ENCODE measurements around the gene TRIM47. TPM values are rescaled to one million over a fixed set of nuclear protein-coding genes. Genes with fewer than 3 reads are reported as not detected.
"Not testable (repeated sequence)": the region's sequence is repeated elsewhere in the genome, so short reads cannot be mapped to it uniquely, and the experiment has no call there.

TRIM47 gene
- total RNA-seq, 4 donors from 2014 or later: 47.4 to 79.0 (median 57.0) TPM

DNA sequence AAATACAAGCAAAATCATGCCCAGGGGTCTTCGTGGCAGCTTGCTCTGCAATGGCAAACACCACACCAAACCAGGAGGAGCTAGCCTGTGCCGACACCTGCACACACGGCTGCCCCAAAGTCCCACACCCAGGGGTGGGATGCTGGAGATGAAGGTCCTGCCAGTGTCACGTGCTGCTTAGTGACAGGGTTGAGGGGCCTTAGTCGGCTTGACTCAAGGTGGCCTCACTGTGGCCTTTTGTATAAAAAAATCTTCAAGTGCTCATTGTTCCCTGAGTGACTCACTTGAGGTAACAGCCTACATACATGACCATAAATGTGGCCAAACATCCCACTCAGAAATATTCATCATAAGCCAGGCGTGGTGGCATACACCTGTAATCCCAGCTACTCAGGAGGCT, 11.1 kb upstream of the TRIM47 start:
- peaks cover 0 to 55% (median 4%) of the 10 kb centered on the region in 3 donors for H3K36me3 ChIP-seq
- H3K27me3 ChIP-seq: no peaks in the 10 kb centered on the region
- DNase-seq (ENCODE audit: low spot score in 2 of 2): no peak
- WGBS, 2 donors: 78 to 79% methylated on average over 6 of the region's 6 CpGs
- TF ChIP-seq, protein P1, sequence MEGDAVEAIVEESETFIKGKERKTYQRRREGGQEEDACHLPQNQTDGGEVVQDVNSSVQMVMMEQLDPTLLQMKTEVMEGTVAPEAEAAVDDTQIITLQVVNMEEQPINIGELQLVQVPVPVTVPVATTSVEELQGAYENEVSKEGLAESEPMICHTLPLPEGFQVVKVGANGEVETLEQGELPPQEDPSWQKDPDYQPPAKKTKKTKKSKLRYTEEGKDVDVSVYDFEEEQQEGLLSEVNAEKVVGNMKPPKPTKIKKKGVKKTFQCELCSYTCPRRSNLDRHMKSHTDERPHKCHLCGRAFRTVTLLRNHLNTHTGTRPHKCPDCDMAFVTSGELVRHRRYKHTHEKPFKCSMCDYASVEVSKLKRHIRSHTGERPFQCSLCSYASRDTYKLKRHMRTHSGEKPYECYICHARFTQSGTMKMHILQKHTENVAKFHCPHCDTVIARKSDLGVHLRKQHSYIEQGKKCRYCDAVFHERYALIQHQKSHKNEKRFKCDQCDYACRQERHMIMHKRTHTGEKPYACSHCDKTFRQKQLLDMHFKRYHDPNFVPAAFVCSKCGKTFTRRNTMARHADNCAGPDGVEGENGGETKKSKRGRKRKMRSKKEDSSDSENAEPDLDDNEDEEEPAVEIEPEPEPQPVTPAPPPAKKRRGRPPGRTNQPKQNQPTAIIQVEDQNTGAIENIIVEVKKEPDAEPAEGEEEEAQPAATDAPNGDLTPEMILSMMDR (IDR thresholded peaks at IDR 0.05): no peak
- TF ChIP-seq POLR2A (IDR thresholded peaks at IDR 0.05): no peak
- TF ChIP-seq EP300 (IDR thresholded peaks at IDR 0.05): no peak
- H3K27ac ChIP-seq: no peak overlapping the region
- H3K4me3 ChIP-seq: no peak overlapping the region
- no peaks in the 10 kb centered on the region for H3K9me3 ChIP-seq
- peaks cover 0 to 27% (median 6%) of the 10 kb centered on the region in 4 donors for H3K4me1 ChIP-seq

DNA sequence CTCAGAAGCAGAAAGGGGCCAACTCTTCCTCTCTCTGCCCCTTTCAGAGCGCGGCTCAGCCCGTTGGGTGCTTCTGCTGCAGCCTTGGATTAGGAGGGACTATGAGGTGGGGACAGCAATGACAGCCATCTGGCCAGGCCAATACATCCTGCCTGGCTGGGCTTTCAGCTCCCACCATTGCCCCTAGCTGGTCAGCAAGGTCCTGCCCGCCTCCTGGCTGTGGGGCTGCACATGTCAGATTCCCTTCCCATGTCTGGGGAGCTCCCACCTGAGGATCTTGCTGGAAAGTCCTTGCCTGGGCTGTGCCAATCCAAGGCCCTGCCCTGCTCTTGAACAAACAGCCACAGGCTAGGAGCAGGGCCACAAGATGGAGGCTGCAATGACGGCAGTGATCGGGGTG, 10.1 kb upstream of the TRIM47 start:
- DNase-seq (ENCODE audit: low spot score in 2 of 2): no peak

DNA sequence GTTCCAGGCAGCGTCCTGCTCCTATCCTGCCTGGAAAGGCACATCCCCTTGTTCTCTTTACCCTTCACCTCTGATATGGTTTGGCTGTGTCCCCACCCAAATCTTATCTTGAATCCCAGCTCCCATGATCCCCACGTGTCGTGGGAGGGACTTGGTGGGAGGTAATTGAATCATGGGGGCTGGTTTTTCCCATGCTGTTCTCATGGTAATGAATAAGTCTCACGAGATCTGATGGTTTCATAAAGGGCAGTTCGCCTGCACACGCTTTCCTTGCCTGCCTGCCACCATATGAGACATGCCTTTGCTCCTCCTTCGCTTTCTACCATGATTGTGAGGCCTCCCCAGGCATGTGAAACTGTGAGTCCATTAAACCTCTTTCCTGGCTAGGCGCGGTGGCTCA, 7.5 kb upstream of the TRIM47 start:
- H3K4me1 ChIP-seq; H3K27me3 ChIP-seq; DNase-seq (ENCODE audit: low spot score in 2 of 2); H3K9me3 ChIP-seq; H3K4me3 ChIP-seq; H3K27ac ChIP-seq: not testable (repeated sequence)
- peaks cover 0 to 36% (median 2%) of the 10 kb centered on the region in 3 donors for H3K36me3 ChIP-seq
- WGBS, 2 donors: 85 to 87% methylated on average over 9 of the region's 9 CpGs

More for the DNA sequence above, 10.1 kb upstream of the TRIM47 start:
- no peaks in the 10 kb centered on the region for H3K27me3 ChIP-seq
- H3K4me3 ChIP-seq: no peak overlapping the region
- TF ChIP-seq POLR2A (IDR thresholded peaks at IDR 0.05): no peak
- TF ChIP-seq EP300 (IDR thresholded peaks at IDR 0.05): no peak
- TF ChIP-seq, protein P1 (IDR thresholded peaks at IDR 0.05): no peak
- H3K27ac ChIP-seq: no peak overlapping the region
- H3K4me1 ChIP-seq: peaks cover 0 to 18% (median 0%) of the 10 kb centered on the region in 4 donors
- no peaks in the 10 kb centered on the region for H3K9me3 ChIP-seq
- H3K36me3 ChIP-seq: peaks cover 0 to 55% (median 4%) of the 10 kb centered on the region in 3 donors
- 81 to 89% methylated on average over 6 of the region's 6 CpGs for WGBS, 2 donors

DNA sequence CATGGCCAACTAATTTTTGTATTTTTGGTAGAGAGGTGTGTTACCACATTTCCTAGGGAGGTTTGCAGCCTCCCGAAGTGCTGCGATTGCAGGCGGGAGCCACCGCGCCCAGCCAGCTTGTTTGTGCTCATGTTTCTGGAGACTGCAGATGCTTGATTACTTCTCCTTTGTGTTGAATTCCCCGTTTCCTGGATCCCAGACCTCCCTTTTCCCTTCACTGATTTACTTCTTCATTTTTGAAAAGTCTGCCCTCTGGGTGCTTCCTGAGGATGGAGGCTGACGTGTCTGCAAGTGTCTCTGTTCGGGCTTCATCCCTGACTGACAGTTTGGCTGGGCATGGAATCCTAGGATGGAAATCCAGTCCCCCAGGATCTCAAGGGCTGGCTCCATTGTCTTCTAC, 7.0 kb upstream of the TRIM47 start:
- 77 to 81% methylated on average over 8 of the region's 8 CpGs for WGBS, 2 donors
- Histone ChIP-seq H3K27me3 (no peaks in the 10 kb centered on the region), H3K36me3 (peaks cover 0 to 32% (median 0%) of the 10 kb centered on the region in 3 donors), H3K9me3 (no peaks in the 10 kb centered on the region), H3K27ac (no peak overlapping the region), H3K4me1 (peaks cover 0 to 10% (median 0%) of the 10 kb centered on the region in 4 donors), H3K4me3 (no peak overlapping the region)
- no peak for TF ChIP-seq POLR2A (IDR thresholded peaks at IDR 0.05)
- TF ChIP-seq EP300 (IDR thresholded peaks at IDR 0.05): no peak
- TF ChIP-seq, protein P1 (IDR thresholded peaks at IDR 0.05): no peak
- no peak for DNase-seq (ENCODE audit: low spot score in 2 of 2)

DNA sequence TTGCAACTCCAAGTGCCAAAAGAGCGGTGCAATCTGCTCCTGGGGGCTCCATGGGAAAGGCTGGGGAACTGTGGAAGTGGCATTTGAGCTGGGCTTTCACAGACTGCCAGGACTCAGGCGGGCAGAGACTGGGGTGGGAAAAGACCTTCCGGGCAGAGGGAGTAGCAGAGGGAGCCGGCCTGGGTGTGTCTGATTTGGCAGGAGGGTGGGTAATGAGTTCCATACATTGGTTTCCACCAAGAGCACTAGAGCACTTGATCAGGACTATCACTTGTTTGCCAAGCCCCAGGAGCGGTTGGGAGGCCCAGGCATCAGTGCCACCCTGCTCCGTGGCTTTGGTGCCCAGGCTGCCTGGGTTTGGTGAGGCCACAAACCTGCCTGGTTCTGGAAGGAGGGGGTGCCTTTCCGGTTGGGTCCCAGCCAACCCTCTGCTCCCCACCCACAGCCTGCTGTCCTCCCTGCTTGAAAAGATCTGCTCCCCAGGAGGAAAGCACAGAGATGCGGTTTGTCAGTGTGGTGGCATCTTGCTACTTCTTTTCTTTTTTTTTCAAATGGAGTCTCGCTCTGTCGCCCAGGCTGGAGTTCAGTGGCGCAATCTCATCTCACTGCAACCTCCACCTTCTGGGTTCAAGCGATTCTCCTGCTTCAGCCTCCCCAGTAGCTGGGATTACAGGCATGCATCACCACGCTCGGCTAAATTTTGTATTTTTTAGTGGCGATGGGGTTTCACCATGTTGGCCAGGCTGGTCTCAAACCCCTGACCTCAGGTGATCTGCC, 3.5 kb upstream of the TRIM47 start:
- Histone ChIP-seq H3K4me3 (no peak overlapping the region), H3K27me3 (no peaks in the 10 kb centered on the region), H3K36me3 (no peaks in the 10 kb centered on the region), H3K9me3 (no peaks in the 10 kb centered on the region), H3K4me1 (peaks cover 0 to 18% (median 8%) of the 10 kb centered on the region in 4 donors), H3K27ac (no peak overlapping the region)
- 85% methylated on average over 15 of the region's 15 CpGs for WGBS, 2 donors
- TF ChIP-seq, protein P1 (IDR thresholded peaks at IDR 0.05): no peak
- no peak for DNase-seq (ENCODE audit: low spot score in 2 of 2)

Data from tibial nerve (tissue), 4 donors.